GM18909 (cell line): ENCODE data around the gene MORC2.

ENCODE experiments used
- ATAC-seq: cut with Tn5 transposase; IDR thresholded peaks from one replicate; pipeline ENCODE4 v1.9.1; 2021; ENCODE audit warnings: mild to moderate bottlenecking; ENCODE audit not compliant: unreplicated experiment, poor library complexity

The MORC2 gene

DNA sequence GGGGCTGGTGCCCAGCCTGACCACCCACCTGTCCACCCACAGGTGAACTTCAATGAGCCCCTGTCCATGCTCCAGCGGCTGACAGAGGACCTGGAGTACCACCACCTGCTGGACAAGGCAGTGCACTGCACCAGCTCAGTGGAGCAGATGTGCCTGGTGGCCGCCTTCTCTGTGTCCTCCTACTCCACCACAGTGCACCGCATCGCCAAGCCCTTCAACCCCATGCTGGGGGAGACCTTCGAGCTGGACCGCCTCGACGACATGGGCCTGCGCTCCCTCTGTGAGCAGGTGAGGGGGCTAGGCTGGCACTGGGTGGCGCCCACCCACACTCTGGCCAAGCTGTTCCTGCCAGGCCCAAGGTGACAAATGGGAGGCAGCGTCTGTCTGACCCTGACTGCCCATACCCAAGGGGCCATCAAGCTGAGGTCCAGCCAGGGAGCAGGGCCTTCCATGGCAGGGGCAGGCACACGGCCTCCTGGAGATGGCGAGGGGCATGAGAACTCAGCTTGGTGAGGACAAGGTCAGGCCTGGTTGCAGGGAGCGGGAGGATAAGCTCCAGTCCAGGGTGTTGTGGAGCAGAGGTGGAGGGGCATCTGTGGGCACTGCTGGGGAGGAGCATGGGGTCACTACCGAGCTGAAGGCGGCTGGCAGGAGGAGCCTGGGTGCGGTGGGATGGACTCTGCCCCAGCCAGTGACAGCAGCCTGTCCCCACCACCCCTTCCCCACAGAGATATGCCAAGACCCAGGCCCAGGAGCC is 77.7 kb downstream of the MORC2 start:
- ATAC-seq, result no peak

GRCh38 chr22:30889996-30890480 is 78.5 kb downstream of the MORC2 start:
- no peak for ATAC-seq

GRCh38 chr22:30889268-30889995 is 79.1 kb downstream of the MORC2 start:
- no peak for ATAC-seq

- no peak for ATAC-seq
Measured at GRCh38 chr22:30887861-30888260, 80.7 kb downstream of the MORC2 start.

GRCh38 chr22:30887453-30887852 is 81.1 kb downstream of the MORC2 start:
- ATAC-seq, result no peak

- ATAC-seq, result no peak
Measured at GRCh38 chr22:30885591-30885990, 83.0 kb downstream of the MORC2 start.

DNA sequence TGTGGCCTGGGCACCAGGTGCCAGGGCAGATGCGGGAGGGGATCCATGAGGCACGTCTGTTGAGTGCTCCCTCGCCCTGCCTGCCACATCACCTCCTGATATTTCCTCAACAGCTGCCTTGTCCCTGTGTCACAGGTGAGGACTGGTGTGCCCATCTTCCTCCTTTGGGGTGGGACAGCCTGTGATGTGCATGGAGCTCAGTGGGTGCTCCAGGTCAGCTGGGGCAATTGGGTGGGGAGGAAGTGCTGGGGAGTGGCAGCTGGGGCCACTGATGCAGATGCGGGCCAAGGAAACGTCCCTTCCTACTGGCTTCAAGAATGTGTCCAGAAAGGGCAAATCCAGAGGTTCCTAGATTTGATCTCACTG is 83.6 kb downstream of the MORC2 start:
- no peak for ATAC-seq

- no peak for ATAC-seq
Measured at GRCh38 chr22:30884211-30885000, 84.2 kb downstream of the MORC2 start.

DNA sequence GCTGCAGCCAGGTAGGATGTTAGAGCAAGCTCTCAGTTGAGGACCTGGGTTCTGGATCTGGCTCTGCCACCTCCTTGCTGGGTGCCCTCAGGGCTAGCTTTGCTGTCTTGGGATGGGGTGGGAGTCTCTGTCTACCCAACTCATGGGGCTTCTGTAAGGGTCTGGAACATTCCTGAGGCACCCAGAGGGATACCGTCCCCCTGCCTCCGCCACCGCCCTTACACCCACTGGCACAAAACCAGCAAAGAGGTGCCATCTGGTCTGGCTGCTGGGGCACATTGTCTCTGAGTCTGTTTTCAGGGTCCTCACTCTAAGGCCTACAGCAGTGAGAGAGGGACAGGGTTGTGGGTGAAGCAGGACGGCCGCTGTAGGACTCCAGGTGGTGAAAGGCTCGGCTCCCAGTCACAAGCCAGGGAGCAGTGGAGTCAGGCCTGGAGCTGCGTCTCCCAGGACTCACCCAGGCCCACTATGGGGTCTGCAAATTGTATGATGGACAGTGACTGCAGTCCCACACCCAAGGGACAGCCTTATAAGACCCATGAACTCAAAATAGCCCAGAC is 84.9 kb downstream of the MORC2 start:
- no peak for ATAC-seq

DNA sequence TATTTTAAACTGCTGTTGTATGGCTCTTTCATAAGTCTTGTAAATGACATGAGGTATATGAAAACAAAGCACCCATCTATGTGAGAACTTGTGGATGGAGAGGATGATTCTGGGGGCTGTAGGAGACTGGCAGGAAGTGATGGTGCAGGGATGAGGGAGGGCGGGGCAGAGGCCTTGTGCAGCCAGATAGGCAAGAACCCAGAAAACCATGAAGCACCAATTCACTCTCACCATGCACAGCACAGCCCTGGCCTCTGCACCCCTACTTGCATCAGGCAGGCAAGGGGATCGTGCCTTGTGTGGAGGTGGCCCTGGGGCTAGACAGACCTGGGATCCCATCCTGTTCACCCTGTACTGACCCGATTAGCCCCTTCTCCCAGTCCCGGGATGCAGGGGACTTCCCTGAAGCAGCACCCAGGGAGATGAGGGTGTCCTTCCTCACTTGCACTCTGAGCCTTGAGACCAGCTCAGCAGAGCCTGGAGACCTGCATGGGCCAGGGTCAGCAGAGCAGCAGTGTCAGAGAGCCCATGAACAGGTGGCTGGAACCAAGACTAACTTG is 85.5 kb downstream of the MORC2 start:
- no peak for ATAC-seq

DNA sequence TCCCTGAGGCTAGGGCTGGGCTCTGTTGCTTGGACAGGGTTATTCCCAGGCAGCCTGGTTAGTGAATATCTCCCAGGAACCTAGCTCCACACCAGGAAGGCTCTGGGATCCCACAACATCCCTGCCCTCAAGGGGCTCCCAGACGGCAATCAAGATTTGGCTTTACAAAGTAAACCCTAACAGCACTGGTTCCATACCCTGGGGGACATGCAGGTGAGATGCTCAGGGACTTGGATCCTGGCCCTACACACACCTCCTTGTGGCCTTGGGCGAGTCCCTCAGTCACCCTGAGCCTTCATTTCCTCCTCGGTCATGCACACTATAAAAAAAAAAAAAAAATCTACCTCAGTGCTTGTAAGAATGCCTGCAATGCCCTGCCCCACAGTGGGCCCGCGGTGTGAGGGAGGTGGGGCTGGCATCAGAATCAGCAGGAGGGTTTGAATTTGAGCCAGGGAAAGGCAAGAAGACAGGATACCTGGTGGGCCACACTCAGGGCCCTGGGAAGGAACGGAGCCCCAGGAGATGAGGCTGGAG is 86.3 kb downstream of the MORC2 start:
- no peak for ATAC-seq

GRCh38 chr22:30881361-30882183 is 87.0 kb downstream of the MORC2 start:
- no peak for ATAC-seq

DNA sequence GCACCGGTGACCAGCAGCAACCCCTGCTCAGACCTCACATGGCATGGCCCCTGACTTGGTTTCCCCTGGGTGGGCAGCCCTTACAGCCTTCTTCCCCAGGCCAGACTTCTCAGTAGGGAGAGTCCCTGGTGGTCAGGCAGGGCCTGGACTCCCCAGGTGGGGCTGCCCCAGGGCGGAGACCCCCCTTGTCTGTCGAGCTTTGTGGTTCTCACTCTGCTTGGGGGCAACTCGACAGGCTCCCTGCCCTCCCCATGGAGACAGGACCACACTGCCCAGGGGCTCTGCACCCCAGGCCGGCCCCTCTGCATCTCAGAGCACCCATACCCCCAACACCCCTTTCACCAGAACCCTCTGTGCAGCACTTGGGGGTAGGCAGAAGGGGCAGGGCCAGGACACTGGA is 87.7 kb downstream of the MORC2 start:
- no peak for ATAC-seq

- no peak for ATAC-seq
Measured at GRCh38 chr22:30880181-30880601, 88.4 kb downstream of the MORC2 start.

DNA sequence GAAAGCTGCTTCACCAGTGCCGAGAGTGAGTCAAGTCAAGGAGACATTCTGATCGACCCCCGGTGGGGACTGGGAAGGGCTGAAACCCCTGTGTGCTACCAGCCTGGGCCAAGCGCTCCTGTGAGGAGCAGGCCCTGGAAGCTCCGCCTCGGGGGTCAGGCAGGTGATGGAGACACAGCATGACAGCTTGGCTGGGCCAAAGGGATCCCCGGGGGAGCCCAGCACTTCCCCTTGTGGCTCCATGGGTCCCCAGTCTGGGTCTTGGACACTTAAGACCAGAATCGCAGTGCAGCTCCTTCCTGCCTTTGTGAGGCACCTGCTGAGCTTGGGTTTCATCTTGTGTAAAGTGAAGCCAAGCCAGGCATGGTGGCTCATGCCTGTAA is 89.2 kb downstream of the MORC2 start:
- ATAC-seq, result no peak

DNA sequence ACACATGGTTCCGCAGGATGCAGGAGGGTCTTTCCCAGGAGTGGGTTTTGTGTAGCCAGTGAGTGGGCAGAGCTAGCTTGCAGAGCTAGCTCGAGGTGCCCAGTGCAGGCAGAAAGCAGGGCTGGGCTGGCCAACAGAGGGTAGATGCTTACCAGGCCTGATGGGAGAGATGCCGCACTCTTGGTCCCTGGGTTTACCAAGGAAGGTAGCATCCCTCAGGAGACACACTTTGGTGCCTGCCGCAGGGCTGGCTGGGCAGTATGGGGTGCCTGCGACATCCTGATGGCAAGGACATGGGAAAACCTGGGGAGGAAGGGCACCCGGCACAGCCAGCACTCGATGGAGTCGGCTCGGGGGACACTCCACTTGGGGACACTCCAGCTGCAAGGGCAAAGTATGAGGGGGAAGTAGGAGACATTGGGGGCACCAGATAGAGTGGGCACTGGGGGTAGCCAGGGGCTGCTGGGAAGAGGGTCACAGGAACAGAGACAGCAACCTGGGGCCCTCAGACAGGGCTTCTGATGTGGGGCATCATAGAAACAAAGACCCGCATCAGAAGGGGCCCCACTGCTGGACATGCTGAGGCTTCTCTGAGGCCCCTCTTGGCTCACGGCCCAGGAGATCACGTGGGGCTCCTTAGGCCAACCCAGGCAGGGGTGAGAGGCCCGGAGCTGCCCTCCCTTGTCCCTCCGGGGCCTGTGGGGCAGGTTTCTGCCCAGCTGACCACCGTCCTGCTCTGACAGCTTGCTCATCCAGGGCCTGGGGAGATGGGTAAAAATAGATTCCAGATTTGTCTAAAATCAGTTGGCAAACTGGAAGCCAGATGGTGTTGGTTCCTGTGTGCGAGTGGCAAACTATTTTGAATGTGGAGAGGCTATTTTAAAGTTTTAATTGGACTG is 89.8 kb downstream of the MORC2 start:
- no peak for ATAC-seq

- no peak for ATAC-seq
Measured at GRCh38 chr22:30877662-30878515, 90.7 kb downstream of the MORC2 start.
